T-cell (primary cell): ENCODE measurements around the gene ZNF487. TPM values are rescaled to one million over a fixed set of nuclear protein-coding genes. Genes with fewer than 3 reads are reported as not detected.
"Not testable (repeated sequence)": the region's sequence is repeated elsewhere in the genome, so short reads cannot be mapped to it uniquely, and the experiment has no call there.

Experiments
- ATAC-seq, 4 experiments: fragments of 200-7000 bp in 3 of 4; fragments of 150-1000 bp in 1 of 4; cut with Tn5 transposase; replicated peaks in 1 of 4; 1 replicate in 3 of 4; 2 replicates in 1 of 4; pipeline ENCODE4 v1.10.0; 2021; ENCODE audit warnings: moderate library complexity in 3 of 4, mild to moderate bottlenecking in 2 of 4, moderate number of reproducible peaks in 1 of 4
- CTCF ChIA-PET, 2 donors: fragments of 300-600 bp; sonication (Branson Sonifier 250); formaldehyde crosslinking; loops; one replicate each; lab custom pipeline; 2022; ENCODE audit warnings: antibody characterized with exemption in 2 of 2; lab: Charles Lee
- POLR2A ChIA-PET, 2 donors: fragments of 300-600 bp; sonication (Branson Sonifier 250); formaldehyde crosslinking; loops; one replicate each; lab custom pipeline; 2022; ENCODE audit warnings: antibody characterized with exemption in 2 of 2; lab: Charles Lee
- DNase-seq, 35 experiments: peaks; one replicate each; pipeline versions ENCODE4 v3.0.0 to v3.0.0-alpha.2; 2013 to 2023
- H3K27ac ChIP-seq: one replicate; pipeline ENCODE4 v1.5.1; 2013; ENCODE audit warnings: low read length
- H3K27me3 ChIP-seq, 2 experiments: replicated peaks in 1 of 2; 1 replicate in 1 of 2; 2 replicates in 1 of 2; pipeline versions ENCODE4 v1.6.1 to v1.7.0; 2013; ENCODE audit warnings: low read length in 1 of 2, mixed read lengths in 1 of 2; ENCODE audit not compliant: control insufficient read depth in 2 of 2, insufficient read depth in 2 of 2; ENCODE audit errors: extremely low read depth in 1 of 2
- H3K36me3 ChIP-seq, 2 donors: 1 replicate in 1 of 2; 2 replicates in 1 of 2; pipeline versions ENCODE4 v1.6.1 to v1.7.0; 2013; ENCODE audit warnings: low read length in 1 of 2; ENCODE audit not compliant: control insufficient read depth in 2 of 2, insufficient read depth in 1 of 2; ENCODE audit errors: extremely low read depth in 1 of 2
- H3K4me1 ChIP-seq, 2 experiments: 1 replicate in 1 of 2; 2 replicates in 1 of 2; pipeline versions ENCODE4 v1.6.1 to v1.7.0; 2013; ENCODE audit warnings: low read length in 2 of 2, mixed read lengths in 1 of 2; ENCODE audit not compliant: insufficient read depth in 2 of 2, control insufficient read depth in 1 of 2; ENCODE audit errors: extremely low read depth in 1 of 2
- H3K4me3 ChIP-seq, 2 donors: 1 replicate in 1 of 2; 2 replicates in 1 of 2; pipeline versions ENCODE4 v1.5.1 to v1.7.0; 2013; ENCODE audit warnings: mild to moderate bottlenecking in 2 of 2, low read length in 1 of 2, moderate library complexity in 1 of 2; ENCODE audit not compliant: control insufficient read depth in 1 of 2; ENCODE audit errors: extremely low read depth in 1 of 2
- H3K9me3 ChIP-seq: 2 replicates; pipeline ENCODE4 v1.7.0; 2013
- H3K27ac Mint-ChIP-seq, 2 donors: one replicate each; pipeline ENCODE4 v1.8.0; 2020 to 2021; ENCODE audit warnings: mild to moderate bottlenecking in 2 of 2, mixed read lengths in 2 of 2
- H3K27me3 Mint-ChIP-seq, 2 donors: one replicate each; pipeline ENCODE4 v1.8.0; 2021 to 2022; ENCODE audit warnings: mixed read lengths in 2 of 2
- H3K36me3 Mint-ChIP-seq: one replicate; pipeline ENCODE4 v1.8.0; 2021; ENCODE audit warnings: mixed read lengths
- H3K4me1 Mint-ChIP-seq, 3 donors: one replicate each; pipeline ENCODE4 v1.8.0; 2020 to 2022; ENCODE audit warnings: mixed read lengths in 3 of 3, mild to moderate bottlenecking in 1 of 3
- H3K4me3 Mint-ChIP-seq, 3 donors: one replicate each; pipeline ENCODE4 v1.8.0; 2020 to 2022; ENCODE audit warnings: mild to moderate bottlenecking in 3 of 3, mixed read lengths in 3 of 3, moderate library complexity in 3 of 3
- H3K9me3 Mint-ChIP-seq, 3 donors: one replicate each; pipeline ENCODE4 v1.8.0; 2020 to 2022; ENCODE audit warnings: mixed read lengths in 3 of 3
- WGBS: methylation state at CpG from one replicate; pipeline ENCODE4 v1.1.5; 2013; ENCODE audit warnings: missing lambda C conversion rate; ENCODE audit not compliant: insufficient coverage; 5-methylcytosine and 5-hydroxymethylcytosine counted together
- total RNA-seq, 35 experiments: library from RNA in 6 of 35; stranded (reverse) in 6 of 35; fragments of 120-200 nt in 1 of 35; gene quantifications; one replicate each; pipeline versions ENCODE4 v1.2.1 to v1.2.4 and lab custom pipeline; 2013 to 2026

ZNF487 gene
- total RNA-seq, 5 donors from 2014 or later (not counting 1 experiment from before 2014, with no cell fraction given): 3.2 to 8.5 (median 5.2) TPM

- Mint-ChIP-seq H3K9me3 (no peaks in the 10 kb centered on the region), H3K27me3 (no peaks in the 10 kb centered on the region), H3K36me3 (no peaks in the 10 kb centered on the region), H3K27ac (peak overlapping the region; percentile 96), H3K4me1 (peaks cover 45 to 47% (median 46%) of the 10 kb centered on the region in 3 donors), H3K4me3 (peak overlapping the region; percentile 88 to 96 (median 89))
- peak overlapping the region; percentile 66 to 74 for H3K4me3 ChIP-seq
- peak overlapping the region; percentile 93 for H3K27ac ChIP-seq
- H3K9me3 ChIP-seq: no peaks in the 10 kb centered on the region
- ATAC-seq: no peak
- no peaks in the 10 kb centered on the region for H3K27me3 ChIP-seq
- POLR2A ChIA-PET: interaction anchor here (0.5 to 0.6 kb wide), 2 partner anchors 15 to 27 kb away, joined by 3 read pairs; no protein-coding TSS in a partner anchor
- CTCF ChIA-PET: interaction anchor here in 1 of 2 donors (0.5 kb wide), 1 partner anchor 28 kb away, joined by 4 read pairs; no protein-coding TSS in a partner anchor
- H3K4me1 ChIP-seq: peaks cover 4 to 54% of the 10 kb centered on the region in 2 experiments
- no peak for DNase-seq
- no CpG with 5 or more reads among the region's 4 CpGs for WGBS
- no peaks in the 10 kb centered on the region for H3K36me3 ChIP-seq
These were observed 15.8 kb upstream of the ZNF487 start for GRCh38 chr10:43421201-43421507.

GRCh38 chr10:43421519-43421918 lies 15.4 kb upstream of the ZNF487 start:
- ChIA-PET POLR2A (interaction anchor here in 1 of 2 donors (0.6 kb wide), 1 partner anchor 14 kb away, joined by 3 read pairs; no protein-coding TSS in a partner anchor), CTCF (interaction anchor here in 1 of 2 donors (0.6 kb wide), 1 partner anchor 14 kb away, joined by 4 read pairs; no protein-coding TSS in a partner anchor)
- no peak for ATAC-seq
- H3K27ac ChIP-seq: peak overlapping the region; percentile 93
- WGBS: 100% methylated on average over 3 of the region's 6 CpGs
- H3K4me1 ChIP-seq: peaks cover 4 to 57% of the 10 kb centered on the region in 2 experiments
- Mint-ChIP-seq H3K36me3 (no peaks in the 10 kb centered on the region), H3K9me3 (no peaks in the 10 kb centered on the region), H3K4me1 (peaks cover 47 to 48% (median 47%) of the 10 kb centered on the region in 3 donors), H3K4me3 (peak overlapping the region; percentile 40 to 96 (median 56)), H3K27ac (peak overlapping the region; percentile 50 to 71), H3K27me3 (no peaks in the 10 kb centered on the region)
- no peaks in the 10 kb centered on the region for H3K36me3 ChIP-seq
- no peaks in the 10 kb centered on the region for H3K27me3 ChIP-seq
- no peak for DNase-seq
- H3K4me3 ChIP-seq: no peak overlapping the region
- H3K9me3 ChIP-seq: no peaks in the 10 kb centered on the region

GRCh38 chr10:43421944-43422343 lies 15.0 kb upstream of the ZNF487 start:
- peaks cover 47 to 49% (median 48%) of the 10 kb centered on the region in 3 donors for H3K4me1 Mint-ChIP-seq
- H3K36me3 ChIP-seq, H3K36me3 Mint-ChIP-seq, H3K9me3 ChIP-seq, DNase-seq, ATAC-seq, H3K4me3 ChIP-seq, H3K27me3 ChIP-seq, H3K27me3 Mint-ChIP-seq, POLR2A ChIA-PET, H3K9me3 Mint-ChIP-seq, H3K27ac ChIP-seq: not testable (repeated sequence)
- peak overlapping the region; percentile 46 to 71 for H3K27ac Mint-ChIP-seq
- H3K4me1 ChIP-seq: peaks cover 4 to 60% of the 10 kb centered on the region in 2 experiments
- CTCF ChIA-PET: interaction anchor here in 1 of 2 donors (0.6 kb wide), 1 partner anchor 14 kb away, joined by 4 read pairs; no protein-coding TSS in a partner anchor
- H3K4me3 Mint-ChIP-seq: peak overlapping the region; percentile 40 to 96 (median 56)
- WGBS: no CpG with 5 or more reads among the region's 4 CpGs

GRCh38 chr10:43424416-43424815 lies 12.5 kb upstream of the ZNF487 start:
- Histone ChIP-seq H3K36me3 (no peaks in the 10 kb centered on the region), H3K9me3 (no peaks in the 10 kb centered on the region), H3K4me1 (peaks cover 6 to 44% of the 10 kb centered on the region in 2 experiments), H3K27ac (no peak overlapping the region), H3K27me3 (no peaks in the 10 kb centered on the region), H3K4me3 (no peak overlapping the region)
- no peak overlapping the region for H3K27ac Mint-ChIP-seq
- no peaks in the 10 kb centered on the region for H3K36me3 Mint-ChIP-seq
- ChIA-PET CTCF (no interaction called here), POLR2A (no interaction called here)
- WGBS: no CpG with 5 or more reads among the region's 6 CpGs
- peaks cover 37 to 43% (median 38%) of the 10 kb centered on the region in 3 donors for H3K4me1 Mint-ChIP-seq
- no peaks in the 10 kb centered on the region for H3K9me3 Mint-ChIP-seq
- ATAC-seq (no peak), DNase-seq (no peak)
- no peaks in the 10 kb centered on the region for H3K27me3 Mint-ChIP-seq
- H3K4me3 Mint-ChIP-seq: no peak overlapping the region

- H3K36me3 ChIP-seq, H3K27ac ChIP-seq, DNase-seq, POLR2A ChIA-PET, ATAC-seq, H3K27me3 Mint-ChIP-seq, H3K4me3 Mint-ChIP-seq, H3K9me3 ChIP-seq, H3K36me3 Mint-ChIP-seq, H3K9me3 Mint-ChIP-seq, H3K4me3 ChIP-seq, H3K27me3 ChIP-seq: not testable (repeated sequence)
- H3K4me1 ChIP-seq: peaks cover 6 to 26% of the 10 kb centered on the region in 2 experiments
- Mint-ChIP-seq H3K27ac (peak overlapping the region in 1 of 2 donors; percentile 11), H3K4me1 (peaks cover 19 to 27% (median 22%) of the 10 kb centered on the region in 3 donors)
- CTCF ChIA-PET: interaction anchor here in 1 of 2 donors (0.6 kb wide), 1 partner anchor 25 kb away, joined by 4 read pairs; no protein-coding TSS in a partner anchor
- WGBS: 91% methylated on average over 6 of the region's 12 CpGs
These were observed 10.4 kb upstream of the ZNF487 start for GRCh38 chr10:43426476-43426875.

- CTCF ChIA-PET: interaction anchor here (0.6 to 0.8 kb wide), 4 partner anchors 9 to 145 kb away, joined by 3 to 7 read pairs (median 4); no protein-coding TSS in a partner anchor
- Histone ChIP-seq H3K4me1 (peaks cover 6 to 23% of the 10 kb centered on the region in 2 experiments), H3K4me3 (no peak overlapping the region), H3K27ac (peak overlapping the region; percentile 1), H3K36me3 (no peaks in the 10 kb centered on the region), H3K27me3 (no peaks in the 10 kb centered on the region), H3K9me3 (no peaks in the 10 kb centered on the region)
- ATAC-seq (peak; percentile 70 to 97 (median 72)), DNase-seq (peak in 4 of 35 experiments; percentile 18 to 37 (median 25))
- Mint-ChIP-seq H3K4me1 (peaks cover 16 to 24% (median 19%) of the 10 kb centered on the region in 3 donors), H3K4me3 (peak overlapping the region; percentile 34 to 69 (median 53)), H3K36me3 (no peaks in the 10 kb centered on the region), H3K9me3 (no peaks in the 10 kb centered on the region), H3K27me3 (no peaks in the 10 kb centered on the region), H3K27ac (peak overlapping the region; percentile 76 to 87)
- POLR2A ChIA-PET: interaction anchor here (0.6 to 0.7 kb wide), 6 partner anchors 10 to 505 kb away, joined by 3 to 5 read pairs (median 4); partner anchors contain the start of gene HNRNPF (in 1 of the 2)
- WGBS: 55% methylated on average over 6 of the region's 12 CpGs
These were observed 9.6 kb upstream of the ZNF487 start for GRCh38 chr10:43427166-43427825.
